Parathyroid adenoma (tissue), 2 donors: ENCODE measurements around the gene RXFP4.
"Not testable (repeated sequence)": the region's sequence is repeated elsewhere in the genome, so short reads cannot be mapped to it uniquely, and the experiment has no call there.

ENCODE experiments used
- H2AFZ ChIP-seq: fragments of 300-600 bp; sonication (generic); one replicate; pipeline ENCODE4 v1.7.0; 2017; ENCODE audit warnings: antibody characterized with exemption, mild to moderate bottlenecking
- H3K27ac ChIP-seq: fragments of 300-600 bp; sonication (generic); one replicate; pipeline ENCODE4 v1.7.0; 2017
- H3K27me3 ChIP-seq: fragments of 300-600 bp; sonication (generic); one replicate; pipeline ENCODE4 v1.7.0; 2017; ENCODE audit warnings: low read length; ENCODE audit not compliant: control insufficient read depth, insufficient read depth
- H3K36me3 ChIP-seq: fragments of 300-600 bp; sonication (generic); one replicate; pipeline ENCODE4 v1.7.0; 2017; ENCODE audit warnings: low read length; ENCODE audit not compliant: control insufficient read depth, insufficient read depth
- H3K4me1 ChIP-seq: fragments of 300-600 bp; sonication (generic); one replicate; pipeline ENCODE4 v1.7.0; 2017; ENCODE audit warnings: control low read depth
- H3K4me2 ChIP-seq: fragments of 300-600 bp; sonication (generic); one replicate; pipeline ENCODE4 v1.7.0; 2017; ENCODE audit warnings: low read length
- H3K4me3 ChIP-seq: fragments of 300-600 bp; sonication (generic); one replicate; pipeline ENCODE4 v1.7.0; 2017; ENCODE audit warnings: low read depth, low read length
- H3K79me2 ChIP-seq: fragments of 300-600 bp; sonication (generic); one replicate; pipeline ENCODE4 v1.7.0; 2017; ENCODE audit warnings: control low read depth
- H3K9ac ChIP-seq: fragments of 300-600 bp; sonication (generic); one replicate; pipeline ENCODE4 v1.7.0; 2017; ENCODE audit warnings: mild to moderate bottlenecking
- H3K9me3 ChIP-seq: fragments of 300-600 bp; sonication (generic); one replicate; pipeline ENCODE4 v1.7.0; 2017; ENCODE audit warnings: low read length; ENCODE audit not compliant: control insufficient read depth
- CTCF ChIP-seq: fragments of 300-600 bp; sonication (generic); IDR thresholded peaks from one replicate; pipeline ENCODE4 v1.7.0; 2017; ENCODE audit warnings: antibody characterized with exemption, mild to moderate bottlenecking
- donor health status: primary hyperparathyroidism.

The RXFP4 gene

DNA sequence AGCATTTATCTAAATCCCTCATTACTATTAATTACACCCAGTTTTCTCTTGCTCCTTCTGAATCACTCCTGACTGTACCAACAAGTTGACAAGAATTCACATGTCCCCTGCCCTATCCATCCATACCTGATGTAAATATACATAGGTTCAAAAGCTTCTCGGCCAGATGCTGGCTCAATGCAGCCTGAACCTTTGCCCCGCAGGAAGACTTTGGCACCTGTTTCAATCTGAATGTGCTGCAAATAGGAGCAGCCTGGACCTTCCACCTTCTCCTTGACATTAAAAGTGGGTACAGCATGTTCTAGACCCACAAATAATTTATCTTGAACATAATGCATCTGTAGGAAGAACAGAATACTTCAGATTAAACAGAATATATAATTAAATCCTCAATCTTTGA is 15.9 kb upstream of the RXFP4 start:
- no peaks in the 10 kb centered on the region for H3K36me3 ChIP-seq

DNA sequence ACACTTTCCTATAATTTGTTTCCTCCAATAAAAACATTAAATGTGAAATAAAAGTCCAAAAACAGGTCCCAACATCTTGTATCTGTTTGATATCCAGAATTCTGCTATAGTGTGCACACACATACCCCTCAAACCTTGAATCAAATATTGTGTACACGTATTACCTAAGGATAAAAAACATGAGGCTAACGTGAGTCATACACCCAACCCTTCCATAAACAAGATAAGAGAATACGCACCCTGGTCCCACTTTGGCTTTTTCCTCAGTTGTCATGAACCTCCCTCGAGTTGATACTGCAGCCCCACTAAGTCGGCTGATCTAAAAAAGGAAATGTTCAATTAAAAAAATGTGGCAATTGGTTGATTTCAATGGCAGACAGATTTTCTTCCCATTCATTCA is 12.4 kb upstream of the RXFP4 start:
- Histone ChIP-seq H3K27ac (no peak overlapping the region), H3K36me3 (no peaks in the 10 kb centered on the region), H3K4me3 (no peak overlapping the region), H3K9ac (no peak overlapping the region), H3K27me3 (no peaks in the 10 kb centered on the region), H3K79me2 (peaks cover 22% of the 10 kb centered on the region), H3K9me3 (no peaks in the 10 kb centered on the region), H3K4me1 (peaks cover 2% of the 10 kb centered on the region), H3K4me2 (no peak overlapping the region), H2AFZ (no peak overlapping the region)
- TF ChIP-seq CTCF: no peak

More for the DNA sequence above, 15.9 kb upstream of the RXFP4 start:
- H2AFZ ChIP-seq: no peak overlapping the region
- no peak overlapping the region for H3K9ac ChIP-seq
- peaks cover 2% of the 10 kb centered on the region for H3K4me1 ChIP-seq
- no peaks in the 10 kb centered on the region for H3K79me2 ChIP-seq
- H3K9me3 ChIP-seq: no peaks in the 10 kb centered on the region
- H3K27ac ChIP-seq: no peak overlapping the region
- no peak overlapping the region for H3K4me3 ChIP-seq
- no peaks in the 10 kb centered on the region for H3K27me3 ChIP-seq
- no peak for TF ChIP-seq CTCF
- no peak overlapping the region for H3K4me2 ChIP-seq

GRCh38 chr1:155930725-155931124 is 10.7 kb upstream of the RXFP4 start:
- Histone ChIP-seq H3K79me2 (peaks cover 22% of the 10 kb centered on the region), H3K4me2 (peak overlapping the region; percentile 11)
- H3K4me3 ChIP-seq, H3K27ac ChIP-seq, H3K27me3 ChIP-seq, H3K36me3 ChIP-seq, H3K9ac ChIP-seq, H3K4me1 ChIP-seq, H3K9me3 ChIP-seq, H2AFZ ChIP-seq: not testable (repeated sequence)

DNA sequence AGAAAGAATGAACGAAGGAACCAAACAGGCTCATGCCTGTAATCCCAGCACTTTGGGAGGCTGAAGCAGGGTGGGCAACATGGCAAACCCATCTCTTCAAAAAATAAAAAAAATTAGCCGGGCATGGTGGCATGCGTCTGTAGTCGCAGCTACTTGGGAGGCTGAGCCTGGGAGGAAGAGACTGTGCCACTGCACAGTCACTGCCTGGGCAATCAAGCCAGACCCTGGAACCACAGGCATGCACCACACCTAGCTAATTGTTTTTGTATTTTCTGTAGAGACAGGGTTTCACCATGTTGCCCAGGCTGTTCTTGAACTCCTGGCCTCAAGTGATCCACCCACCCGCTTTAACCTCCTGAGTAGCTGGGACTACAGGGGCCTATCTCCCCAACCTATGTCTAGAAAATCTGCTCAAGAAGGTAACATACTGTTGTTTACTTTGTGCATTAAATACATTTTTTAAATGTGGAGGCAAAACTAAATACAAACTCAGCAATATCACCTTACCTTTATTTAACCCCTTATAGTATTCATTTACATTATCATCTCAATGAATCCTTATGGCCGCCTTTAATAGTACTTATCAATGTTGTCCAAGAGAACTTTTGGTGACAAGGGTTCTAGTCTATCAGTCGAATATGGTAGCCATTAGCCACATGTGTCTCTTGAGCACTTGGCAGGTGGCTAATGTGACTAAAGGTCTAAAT is 10.0 kb upstream of the RXFP4 start:
- Histone ChIP-seq H3K79me2 (peaks cover 22% of the 10 kb centered on the region), H3K36me3 (no peaks in the 10 kb centered on the region), H3K27ac (no peak overlapping the region), H3K27me3 (no peaks in the 10 kb centered on the region), H3K9me3 (no peaks in the 10 kb centered on the region), H3K9ac (no peak overlapping the region), H3K4me2 (no peak overlapping the region), H3K4me1 (peaks cover 2% of the 10 kb centered on the region), H2AFZ (no peak overlapping the region), H3K4me3 (no peak overlapping the region)
- TF ChIP-seq CTCF: no peak

DNA sequence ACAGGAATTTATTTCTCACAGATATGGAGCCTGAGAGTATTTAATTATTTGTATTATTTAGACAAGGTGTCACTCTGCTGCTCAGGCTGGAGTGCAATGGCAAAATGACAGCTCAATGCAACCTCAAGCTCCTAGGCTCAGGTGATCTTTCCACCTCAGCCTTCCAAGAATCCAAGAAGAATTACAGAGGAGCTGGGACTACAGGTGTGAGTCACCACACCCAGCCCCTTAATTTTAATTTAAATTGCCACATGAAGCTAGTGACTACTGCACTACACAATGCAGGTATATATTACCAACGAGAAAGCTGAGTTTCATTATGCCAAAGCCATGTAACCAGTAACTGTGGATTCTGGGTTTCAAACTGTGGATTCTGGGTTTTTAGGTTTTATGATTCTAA is 9.4 kb upstream of the RXFP4 start:
- no peak overlapping the region for H3K27ac ChIP-seq
- TF ChIP-seq CTCF: no peak
- no peaks in the 10 kb centered on the region for H3K36me3 ChIP-seq
- H3K9me3 ChIP-seq: no peaks in the 10 kb centered on the region
- H2AFZ ChIP-seq: no peak overlapping the region
- no peak overlapping the region for H3K9ac ChIP-seq
- peaks cover 2% of the 10 kb centered on the region for H3K4me1 ChIP-seq
- H3K27me3 ChIP-seq: no peaks in the 10 kb centered on the region
- peaks cover 22% of the 10 kb centered on the region for H3K79me2 ChIP-seq
- H3K4me2 ChIP-seq: no peak overlapping the region
- H3K4me3 ChIP-seq: no peak overlapping the region
